Measurements from ENCODE around the gene ATP9B.

DNA sequence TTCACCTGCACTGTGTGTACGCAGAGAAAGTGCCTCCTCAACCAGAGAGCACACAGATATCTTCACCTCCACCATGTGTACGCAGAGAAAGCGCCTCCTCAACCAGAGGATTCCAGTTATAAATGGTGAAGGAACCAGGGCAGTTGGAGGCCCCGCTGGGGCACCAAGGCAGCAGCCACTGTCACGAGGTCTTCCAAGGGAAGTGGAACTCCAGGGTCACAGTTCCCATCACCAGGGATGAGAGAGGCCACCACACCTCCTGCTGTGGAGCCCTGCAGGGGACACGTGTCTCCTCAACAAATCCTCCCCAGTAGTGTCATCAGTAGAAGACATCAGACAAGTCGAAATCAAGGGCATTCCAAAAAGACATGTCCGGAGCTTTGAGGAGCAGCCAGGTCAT, 298.3 kb downstream of the ATP9B start:
- TF ChIP-seq, protein P1, sequence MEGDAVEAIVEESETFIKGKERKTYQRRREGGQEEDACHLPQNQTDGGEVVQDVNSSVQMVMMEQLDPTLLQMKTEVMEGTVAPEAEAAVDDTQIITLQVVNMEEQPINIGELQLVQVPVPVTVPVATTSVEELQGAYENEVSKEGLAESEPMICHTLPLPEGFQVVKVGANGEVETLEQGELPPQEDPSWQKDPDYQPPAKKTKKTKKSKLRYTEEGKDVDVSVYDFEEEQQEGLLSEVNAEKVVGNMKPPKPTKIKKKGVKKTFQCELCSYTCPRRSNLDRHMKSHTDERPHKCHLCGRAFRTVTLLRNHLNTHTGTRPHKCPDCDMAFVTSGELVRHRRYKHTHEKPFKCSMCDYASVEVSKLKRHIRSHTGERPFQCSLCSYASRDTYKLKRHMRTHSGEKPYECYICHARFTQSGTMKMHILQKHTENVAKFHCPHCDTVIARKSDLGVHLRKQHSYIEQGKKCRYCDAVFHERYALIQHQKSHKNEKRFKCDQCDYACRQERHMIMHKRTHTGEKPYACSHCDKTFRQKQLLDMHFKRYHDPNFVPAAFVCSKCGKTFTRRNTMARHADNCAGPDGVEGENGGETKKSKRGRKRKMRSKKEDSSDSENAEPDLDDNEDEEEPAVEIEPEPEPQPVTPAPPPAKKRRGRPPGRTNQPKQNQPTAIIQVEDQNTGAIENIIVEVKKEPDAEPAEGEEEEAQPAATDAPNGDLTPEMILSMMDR (IDR thresholded peaks at IDR 0.05) = no peak
- TF ChIP-seq TCF7L2 (IDR thresholded peaks at IDR 0.05; ENCODE audit: low read depth, low read length) (no peak), POLR2AphosphoS5 (IDR thresholded peaks at IDR 0.05; ENCODE audit: low read depth, low read length) (no peak)
- TF ChIP-seq, protein P2, sequence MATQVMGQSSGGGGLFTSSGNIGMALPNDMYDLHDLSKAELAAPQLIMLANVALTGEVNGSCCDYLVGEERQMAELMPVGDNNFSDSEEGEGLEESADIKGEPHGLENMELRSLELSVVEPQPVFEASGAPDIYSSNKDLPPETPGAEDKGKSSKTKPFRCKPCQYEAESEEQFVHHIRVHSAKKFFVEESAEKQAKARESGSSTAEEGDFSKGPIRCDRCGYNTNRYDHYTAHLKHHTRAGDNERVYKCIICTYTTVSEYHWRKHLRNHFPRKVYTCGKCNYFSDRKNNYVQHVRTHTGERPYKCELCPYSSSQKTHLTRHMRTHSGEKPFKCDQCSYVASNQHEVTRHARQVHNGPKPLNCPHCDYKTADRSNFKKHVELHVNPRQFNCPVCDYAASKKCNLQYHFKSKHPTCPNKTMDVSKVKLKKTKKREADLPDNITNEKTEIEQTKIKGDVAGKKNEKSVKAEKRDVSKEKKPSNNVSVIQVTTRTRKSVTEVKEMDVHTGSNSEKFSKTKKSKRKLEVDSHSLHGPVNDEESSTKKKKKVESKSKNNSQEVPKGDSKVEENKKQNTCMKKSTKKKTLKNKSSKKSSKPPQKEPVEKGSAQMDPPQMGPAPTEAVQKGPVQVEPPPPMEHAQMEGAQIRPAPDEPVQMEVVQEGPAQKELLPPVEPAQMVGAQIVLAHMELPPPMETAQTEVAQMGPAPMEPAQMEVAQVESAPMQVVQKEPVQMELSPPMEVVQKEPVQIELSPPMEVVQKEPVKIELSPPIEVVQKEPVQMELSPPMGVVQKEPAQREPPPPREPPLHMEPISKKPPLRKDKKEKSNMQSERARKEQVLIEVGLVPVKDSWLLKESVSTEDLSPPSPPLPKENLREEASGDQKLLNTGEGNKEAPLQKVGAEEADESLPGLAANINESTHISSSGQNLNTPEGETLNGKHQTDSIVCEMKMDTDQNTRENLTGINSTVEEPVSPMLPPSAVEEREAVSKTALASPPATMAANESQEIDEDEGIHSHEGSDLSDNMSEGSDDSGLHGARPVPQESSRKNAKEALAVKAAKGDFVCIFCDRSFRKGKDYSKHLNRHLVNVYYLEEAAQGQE (IDR thresholded peaks at IDR 0.05; ENCODE audit: insufficient read depth in 1 of 2, low read depth in 2 of 2, low read length in 1 of 2) = no peak

Data from Panc1 (cell line).